GM19463 (cell line): ENCODE data around the gene NDC80.
"Not testable (repeated sequence)": the region's sequence is repeated elsewhere in the genome, so short reads cannot be mapped to it uniquely, and the experiment has no call there.

Experiments
- ATAC-seq: cut with Tn5 transposase; IDR thresholded peaks from one replicate; pipeline ENCODE4 v1.9.1; 2021; ENCODE audit warnings: mild to moderate bottlenecking, moderate library complexity; ENCODE audit not compliant: unreplicated experiment

The NDC80 gene

DNA sequence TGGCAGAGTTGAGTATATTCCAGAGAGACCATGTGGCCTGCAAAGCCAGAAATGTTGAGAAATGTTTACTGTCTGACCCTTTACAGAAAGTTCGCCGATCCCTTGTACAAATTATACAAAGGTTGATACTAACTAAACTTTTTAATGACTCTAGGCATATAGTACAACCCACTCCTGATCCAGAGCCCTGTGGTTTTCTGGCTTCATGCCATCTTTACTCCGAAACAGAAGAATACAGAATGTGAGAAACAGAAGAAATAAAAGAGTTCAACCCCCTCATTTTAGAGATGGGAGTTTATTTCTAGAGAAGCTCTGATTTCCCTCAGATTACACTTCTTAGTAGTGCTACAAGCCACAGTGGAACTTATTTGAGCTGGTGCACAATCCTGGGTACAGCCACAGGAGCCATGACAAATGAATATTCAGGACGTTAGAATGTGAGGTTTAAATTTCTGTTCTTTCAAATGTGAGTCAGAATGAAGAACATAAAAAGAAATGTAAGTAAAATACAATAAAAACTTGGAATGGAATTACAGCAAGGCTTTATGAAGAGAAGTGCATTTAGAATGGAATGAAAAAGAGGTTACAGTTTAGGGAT lies 46.1 kb downstream of the NDC80 start:
- no peak for ATAC-seq

GRCh38 chr18:2618009-2618408 lies 46.7 kb downstream of the NDC80 start:
- no peak for ATAC-seq

- ATAC-seq = no peak
Measured at GRCh38 chr18:2625217-2625616, 53.9 kb downstream of the NDC80 start.

GRCh38 chr18:2627821-2628276 lies 56.5 kb downstream of the NDC80 start:
- ATAC-seq = peak; percentile 75

DNA sequence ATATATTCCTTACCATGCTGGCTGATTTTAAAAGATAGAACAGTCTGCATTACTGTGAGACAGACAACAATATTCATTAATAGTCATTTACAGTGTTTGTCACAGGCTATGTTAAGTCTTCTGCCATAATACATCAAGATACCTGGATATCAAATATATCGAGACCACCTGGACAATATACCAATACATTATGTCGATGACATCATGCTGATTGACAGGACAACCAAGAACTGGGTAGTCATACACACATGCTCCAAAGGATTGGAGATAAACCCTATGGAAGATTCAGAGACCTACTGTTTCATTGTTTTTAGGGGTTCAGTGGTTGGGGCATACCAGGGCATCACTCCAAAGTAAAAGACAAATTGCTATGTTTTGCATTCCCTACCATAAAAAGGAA lies 57.6 kb downstream of the NDC80 start:
- ATAC-seq = no peak

GRCh38 chr18:2635586-2635985 lies 64.2 kb downstream of the NDC80 start:
- ATAC-seq = no peak

DNA sequence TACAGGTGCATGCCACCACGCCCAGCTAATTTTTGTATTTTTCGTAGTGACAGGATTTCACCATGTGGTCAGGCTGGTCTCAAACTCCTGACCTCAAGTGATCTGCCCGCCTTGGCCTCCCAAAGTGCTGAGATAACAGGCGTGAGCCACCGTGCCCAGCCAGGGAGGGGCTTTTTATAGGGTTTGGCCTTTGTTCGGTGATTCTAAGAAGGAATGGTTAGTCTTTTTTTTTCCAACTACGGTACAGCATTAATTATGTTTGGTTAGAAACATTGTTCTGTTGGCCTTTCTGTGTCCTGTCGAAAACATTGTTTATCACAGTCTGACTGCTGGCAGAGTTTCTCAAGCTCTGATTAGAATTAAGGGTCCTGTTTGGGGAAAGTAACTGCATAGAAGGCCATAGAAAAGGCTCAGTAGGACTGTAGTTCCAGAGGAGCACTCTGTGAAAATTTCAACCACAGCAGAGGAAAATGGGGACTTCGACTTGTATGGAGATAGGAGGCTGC lies 64.8 kb downstream of the NDC80 start:
- peak; percentile 4 for ATAC-seq

DNA sequence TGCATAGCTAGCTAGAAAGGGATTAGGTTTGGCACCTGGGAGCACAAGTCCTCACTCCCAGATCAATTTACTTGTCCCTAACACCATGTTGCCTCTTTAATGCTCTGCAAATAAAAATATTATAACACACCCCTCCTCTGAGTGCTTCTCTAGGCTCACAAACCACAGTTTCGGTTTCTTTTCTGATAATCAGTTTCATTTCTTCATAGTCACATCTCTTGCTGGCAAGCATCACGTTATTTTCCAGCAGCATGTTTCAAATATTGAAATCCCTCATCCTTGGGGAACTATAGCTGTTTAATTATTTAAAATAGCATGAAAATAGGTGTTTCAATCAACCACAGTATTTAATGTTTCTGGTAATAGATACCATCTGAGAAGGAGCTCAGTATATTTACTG lies 70.3 kb downstream of the NDC80 start:
- ATAC-seq = peak; percentile 74

GRCh38 chr18:2642771-2643170 lies 71.4 kb downstream of the NDC80 start:
- no peak for ATAC-seq

DNA sequence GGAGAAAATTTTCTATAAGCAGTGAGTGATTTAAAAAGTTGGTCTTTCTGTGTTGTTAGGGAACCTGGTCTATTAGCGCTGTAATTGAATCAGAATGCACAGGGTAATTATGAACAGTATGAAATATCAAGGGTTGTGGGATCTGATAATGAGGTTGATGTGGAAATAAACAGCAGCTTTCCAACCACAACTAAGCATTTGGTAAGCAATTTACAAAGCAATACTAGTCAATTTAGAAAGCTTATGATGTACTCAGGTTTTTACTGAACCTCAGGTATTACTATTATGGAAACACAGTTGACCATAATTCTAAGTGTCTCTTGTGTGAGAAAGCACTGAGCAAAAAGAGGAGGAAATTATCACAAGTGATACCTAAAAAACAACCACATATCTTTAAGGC lies 73.2 kb downstream of the NDC80 start:
- ATAC-seq = no peak

DNA sequence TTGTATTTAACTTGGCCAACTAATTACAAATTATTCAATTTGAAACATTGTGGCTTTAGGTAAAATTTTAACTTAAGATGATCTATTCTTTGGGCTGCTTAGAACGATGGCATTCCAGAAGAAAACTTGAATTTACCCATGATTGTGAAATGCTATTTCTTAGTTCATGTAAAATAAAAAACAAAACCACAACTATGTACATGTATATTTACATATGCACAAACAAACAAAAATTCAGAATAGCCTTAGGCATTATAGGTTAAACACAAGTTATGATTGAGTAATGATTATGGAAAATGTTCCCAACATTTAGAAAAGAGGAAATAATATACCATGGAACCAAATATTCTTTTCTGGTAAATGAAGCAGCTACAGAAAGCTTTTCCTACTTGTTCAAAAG lies 80.6 kb downstream of the NDC80 start:
- no peak for ATAC-seq

DNA sequence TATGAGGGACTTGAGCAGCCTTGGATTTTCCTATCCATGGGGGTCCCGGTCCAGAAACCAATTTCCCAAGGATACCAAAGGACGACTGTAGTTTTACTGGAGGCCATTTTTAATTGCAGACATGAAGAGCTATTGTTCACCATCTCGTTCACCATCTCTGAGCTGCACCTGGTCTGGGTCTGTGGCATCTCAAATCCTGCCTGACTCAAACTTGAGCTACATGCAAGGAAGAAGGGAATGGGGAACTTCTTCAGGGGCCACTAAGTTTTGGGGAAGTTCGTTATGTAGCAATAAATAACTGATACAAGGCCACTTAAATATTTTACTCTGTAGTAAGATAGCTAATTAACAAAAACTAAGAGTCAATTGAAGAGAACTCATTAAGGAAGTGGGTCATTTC lies 82.1 kb downstream of the NDC80 start:
- ATAC-seq = no peak

- no peak for ATAC-seq
Measured at GRCh38 chr18:2654169-2654927, 83.0 kb downstream of the NDC80 start.

GRCh38 chr18:2654928-2655177 lies 83.5 kb downstream of the NDC80 start:
- peak; percentile 30 for ATAC-seq

DNA sequence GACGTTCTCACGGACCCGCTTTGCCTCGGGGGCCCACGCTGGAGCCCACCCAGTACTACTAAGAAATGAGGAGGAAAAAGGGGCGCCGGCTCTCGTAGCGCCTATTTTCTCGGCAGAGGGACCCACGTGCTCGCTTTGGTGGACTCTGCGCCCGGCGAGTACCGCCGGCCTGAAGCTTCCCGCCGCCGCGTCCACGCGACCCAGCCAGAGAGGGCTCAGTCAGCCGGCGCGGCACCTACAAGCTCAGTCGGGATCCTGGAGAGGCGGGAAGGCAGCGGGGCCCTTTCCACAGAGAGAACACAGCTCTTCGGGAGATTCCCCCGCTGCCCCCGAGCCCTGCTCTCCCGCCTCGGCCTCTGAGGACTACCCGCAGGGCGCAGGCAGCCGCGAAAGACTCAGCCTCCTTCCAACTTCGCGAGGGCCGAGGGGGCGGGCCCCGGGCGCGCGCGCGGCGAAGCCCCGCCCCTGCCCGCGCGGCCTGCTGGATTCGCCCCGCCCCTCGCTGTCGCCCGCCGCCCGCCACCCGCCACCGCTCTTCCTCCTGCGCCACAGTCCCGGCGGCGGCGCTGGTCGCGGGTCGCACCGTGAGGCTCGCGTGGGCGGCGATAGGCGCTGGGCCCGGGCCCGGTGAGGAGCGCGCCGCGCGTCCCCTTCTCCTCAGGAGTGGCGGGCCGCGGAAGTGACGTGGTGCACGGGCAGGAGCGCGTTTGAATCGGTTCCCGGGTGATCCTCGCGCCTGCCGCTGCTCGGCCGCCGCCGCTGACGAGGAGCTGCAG lies 84.0 kb downstream of the NDC80 start, which contains the start of gene SMCHD1:
SMCHD1 (plus strand) TSS at position 549 of the 776 bp plus-strand sequence. CDS start 350 bp downstream, outside the sequence.
- ATAC-seq = peak; percentile 66

- ATAC-seq = peak; percentile 21
Measured at GRCh38 chr18:2655954-2656236, 84.5 kb downstream of the NDC80 start.

GRCh38 chr18:2656237-2656980 lies 85.1 kb downstream of the NDC80 start:
- peak; percentile 3 for ATAC-seq

GRCh38 chr18:2656981-2657512 lies 85.7 kb downstream of the NDC80 start:
- no peak for ATAC-seq

DNA sequence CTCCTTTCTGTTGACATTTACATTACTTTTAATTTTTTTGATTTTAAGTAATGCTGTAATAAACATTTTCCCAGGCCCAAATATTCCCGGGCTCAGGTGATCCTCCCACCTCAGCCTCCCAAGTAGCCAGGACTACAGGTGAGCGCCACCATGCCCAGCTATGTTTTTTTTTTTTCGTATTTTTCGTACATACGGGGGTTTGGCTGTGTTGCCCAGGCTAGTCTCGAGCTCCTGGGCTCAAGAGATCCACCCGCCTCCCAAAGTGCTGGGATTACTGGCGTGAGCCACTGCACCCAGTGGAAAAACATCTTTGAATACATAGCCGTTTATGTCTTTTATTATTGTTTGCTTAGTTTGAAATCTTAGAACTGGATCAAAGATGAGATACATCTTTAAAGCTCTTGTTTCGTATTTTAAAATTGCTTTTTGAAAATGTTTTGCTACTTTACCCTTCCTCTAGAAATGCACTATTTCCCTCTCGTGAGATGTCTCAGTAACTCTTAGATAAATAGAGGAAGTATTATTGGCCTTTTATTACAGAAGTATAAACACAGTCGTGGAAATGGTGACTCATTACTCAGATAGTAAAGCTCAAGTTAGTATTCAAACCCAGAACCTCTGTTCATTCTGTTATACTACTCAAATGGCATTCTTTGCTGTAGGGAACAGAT lies 86.6 kb downstream of the NDC80 start:
- ATAC-seq = no peak

DNA sequence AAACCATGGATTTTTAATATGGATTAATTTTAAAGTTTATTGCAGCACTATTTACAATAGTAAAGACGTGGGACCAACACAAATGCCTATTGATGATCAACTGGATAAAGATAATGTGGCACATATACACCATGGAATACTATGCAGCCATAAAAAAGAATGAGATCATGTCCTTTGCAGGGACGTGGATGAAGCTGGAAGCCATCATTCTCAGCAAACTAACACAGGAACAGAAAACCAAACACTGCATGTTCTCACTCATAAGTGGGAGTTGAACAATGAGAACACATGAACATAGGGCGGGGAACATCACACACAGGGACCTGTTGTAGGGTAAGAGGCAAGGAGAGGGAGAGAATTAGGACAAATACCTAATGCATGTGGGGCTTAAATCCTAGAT lies 89.5 kb downstream of the NDC80 start:
- ATAC-seq = not testable (repeated sequence)
